Liver (tissue), 3 donors: Measurements from ENCODE around the gene SMAD1.

Experiments
- ATF3 ChIP-seq: IDR thresholded peaks from 2 replicates; pipeline ENCODE4 v1.6.1; 2016; ENCODE audit warnings: antibody characterized with exemption
- CTCF ChIP-seq: fragments of 150-350 bp; IDR thresholded peaks from 2 replicates; pipeline ENCODE4 v1.5.1; 2017; ENCODE audit warnings: improper control_type of control experiment, low read depth, low read length; ENCODE audit not compliant: missing input control
- EGR1 ChIP-seq, 2 donors: IDR thresholded peaks; 2 replicates each; pipeline ENCODE4 v1.6.1; 2016 to 2018; ENCODE audit warnings: antibody characterized with exemption in 2 of 2, low read depth in 2 of 2
- MAX ChIP-seq: IDR thresholded peaks from 2 replicates; pipeline ENCODE4 v1.6.1; 2016; ENCODE audit warnings: antibody characterized with exemption
- RAD21 ChIP-seq, 2 donors: IDR thresholded peaks; 2 replicates each; pipeline ENCODE4 v1.6.1; 2016; ENCODE audit warnings: antibody characterized with exemption in 2 of 2, mild to moderate bottlenecking in 2 of 2
- SP1 ChIP-seq: IDR thresholded peaks from 2 replicates; pipeline ENCODE4 v1.6.1; 2018; ENCODE audit warnings: antibody characterized with exemption, mild to moderate bottlenecking
- TAF1 ChIP-seq: conservative IDR thresholded peaks from 2 replicates; pipeline ENCODE4 v1.6.1; 2016; ENCODE audit warnings: antibody characterized with exemption, mild to moderate bottlenecking
- donor health status: healthy.
- donor health status: healthy.

GRCh38 chr4:145564540-145564939 is 82.9 kb downstream of the SMAD1 start:
- no peak for TF ChIP-seq CTCF
- no peak for TF ChIP-seq EGR1 (IDR thresholded peaks at IDR 0.05; ENCODE audit: low read depth in 2 of 2)
- TF ChIP-seq MAX = no peak
- TF ChIP-seq RAD21 (IDR thresholded peaks at IDR 0.05) = no peak
- TF ChIP-seq ATF3 = no peak
- no peak for TF ChIP-seq SP1
- no peak for TF ChIP-seq TAF1
